HepG2 (cell line): ENCODE data around the gene KIF26B. TPM values are rescaled to one million over a fixed set of nuclear protein-coding genes. Genes with fewer than 3 reads are reported as not detected.

Source experiments
- DNMT3B ChIP-seq: conservative IDR thresholded peaks from 2 replicates; pipeline ENCODE4 v1.6.1; 2016; ENCODE audit warnings: missing biosample characterization, control low read depth
- MBNL3 ChIP-seq: fragments of 250-450 bp; sonication (Bioruptor Pico); conservative IDR thresholded peaks from 2 replicates; pipeline ENCODE4 v1.8.0; 2022; ENCODE audit warnings: mild to moderate bottlenecking, inconsistent platforms
- NCOA2 ChIP-seq: sonication (generic); formaldehyde crosslinking; IDR thresholded peaks from 2 replicates; pipeline ENCODE4 v1.8.0; 2022; ENCODE audit warnings: inconsistent platforms
- NFE2L1 ChIP-seq: sonication (generic); formaldehyde crosslinking; IDR thresholded peaks from 2 replicates; pipeline ENCODE4 v1.4.0; 2020; ENCODE audit warnings: missing genetic modification reagents, mild to moderate bottlenecking, borderline replicate concordance
- NR0B2 ChIP-seq: sonication (generic); formaldehyde crosslinking; IDR thresholded peaks from 2 replicates; pipeline ENCODE4 v1.4.0; 2020; ENCODE audit warnings: mild to moderate bottlenecking, missing genetic modification reagents
- PHF21A ChIP-seq: sonication (generic); formaldehyde crosslinking; IDR thresholded peaks from 2 replicates; pipeline ENCODE4 v1.5.0; 2020; ENCODE audit warnings: mild to moderate bottlenecking, missing genetic modification reagents
- REL ChIP-seq: sonication (generic); formaldehyde crosslinking; conservative IDR thresholded peaks from 2 replicates; pipeline ENCODE4 v1.8.0; 2022; ENCODE audit warnings: mild to moderate bottlenecking, missing genetic modification reagents, moderate library complexity
- RELA ChIP-seq: sonication (generic); formaldehyde crosslinking; IDR thresholded peaks from 2 replicates; pipeline ENCODE4 v1.4.0; 2020; ENCODE audit warnings: missing genetic modification reagents
- SATB2 ChIP-seq: sonication (generic); formaldehyde crosslinking; IDR thresholded peaks from 2 replicates; pipeline ENCODE4 v1.5.0; 2020; ENCODE audit warnings: missing genetic modification reagents
- SIN3B ChIP-seq: fragments of 150-350 bp; IDR thresholded peaks from 2 replicates; pipeline ENCODE4 v1.6.1; 2014; ENCODE audit warnings: low read length
- SMAD3 ChIP-seq: sonication (generic); formaldehyde crosslinking; IDR thresholded peaks from 2 replicates; pipeline ENCODE4 v1.4.0; 2020; ENCODE audit warnings: missing genetic modification reagents
- TFAP4 ChIP-seq: sonication (generic); IDR thresholded peaks from 2 replicates; pipeline ENCODE4 v1.6.1; 2016; ENCODE audit warnings: low read depth, borderline replicate concordance
- ZBTB14 ChIP-seq: sonication (generic); formaldehyde crosslinking; IDR thresholded peaks from 2 replicates; pipeline ENCODE4 v1.4.0; 2020; ENCODE audit warnings: missing genetic modification reagents
- ZBTB20 ChIP-seq: sonication (generic); formaldehyde crosslinking; IDR thresholded peaks from 2 replicates; pipeline ENCODE4 v1.8.1; 2023; ENCODE audit warnings: missing genetic modification reagents, low read depth, mild to moderate bottlenecking, borderline replicate concordance
- ZFP37 ChIP-seq: sonication (generic); formaldehyde crosslinking; IDR thresholded peaks from 2 replicates; pipeline ENCODE4 v1.4.0; 2020; ENCODE audit warnings: missing genetic modification reagents, borderline replicate concordance
- ZFYVE20 ChIP-seq: sonication (generic); formaldehyde crosslinking; IDR thresholded peaks from 2 replicates; pipeline ENCODE4 v1.8.0; 2023; ENCODE audit warnings: low read depth, mild to moderate bottlenecking, moderate library complexity, missing genetic modification reagents, borderline replicate concordance
- ZMYM3 ChIP-seq: sonication (generic); formaldehyde crosslinking; IDR thresholded peaks from 2 replicates; pipeline ENCODE4 v1.5.1; 2020; ENCODE audit warnings: mild to moderate bottlenecking, missing genetic modification reagents
- ZNF12 ChIP-seq: sonication (generic); formaldehyde crosslinking; IDR thresholded peaks from 2 replicates; pipeline ENCODE4 v1.5.0; 2020; ENCODE audit warnings: missing genetic modification reagents
- ZNF124 ChIP-seq: sonication (generic); formaldehyde crosslinking; IDR thresholded peaks from 2 replicates; pipeline ENCODE4 v1.4.0; 2020; ENCODE audit warnings: missing genetic modification reagents
- ZNF552 ChIP-seq: sonication (generic); formaldehyde crosslinking; IDR thresholded peaks from 2 replicates; pipeline ENCODE4 v1.9.0; 2022; ENCODE audit warnings: missing genetic modification reagents, mild to moderate bottlenecking, borderline replicate concordance
- polyA plus RNA-seq, 8 experiments: library from polyadenylated mRNA; depleted of rRNA in 3 of 8; stranded (reverse) in 7 of 8; unstranded in 1 of 8; fragments of >200 nt; fragmentation: Illumina TruSeq in 4 of 8; extraction: Trizol in 4 of 8; gene quantifications; 2 replicates each; pipeline versions ENCODE4 v1.2.1 to v1.2.3, GENCODE V29; 2011 to 2016; ENCODE audit warnings: low read depth in 4 of 8, missing spikeins in 1 of 8, mixed read lengths in 1 of 8; ENCODE audit not compliant: insufficient read depth in 1 of 8
- total RNA-seq, 5 experiments: library from RNA; depleted of rRNA; stranded (reverse); fragments of >200 nt; fragmentation: Illumina TruSeq; extraction: Trizol; gene quantifications; 2 replicates each; pipeline ENCODE4 v1.2.3, GENCODE V29; 2016; ENCODE audit warnings: low read depth in 1 of 5
- TF ChIP-seq, protein P1 (sequence below): sonication (generic); formaldehyde crosslinking; IDR thresholded peaks from 2 replicates; pipeline ENCODE4 v1.4.0; 2020; ENCODE audit warnings: mild to moderate bottlenecking, missing genetic modification reagents
- TF ChIP-seq, protein P2 (sequence below): fragments of 450-650 bp; IDR thresholded peaks from 2 replicates; pipeline ENCODE4 v1.6.1; 2016

The KIF26B gene
- total and polyA plus RNA-seq, 2 of the 13 experiments (the other 11 are each of a cell fraction or from before 2014, with no cell fraction given), result 0.08 to 0.09 TPM

- TF ChIP-seq NR0B2 (CRISPR knock-in tag), result no peak
- no peak for TF ChIP-seq TFAP4
- peak; percentile 42; the same call in 1 of the 2 replicates for TF ChIP-seq ZBTB20
- TF ChIP-seq ZFP37 (CRISPR knock-in tag), result no peak
- TF ChIP-seq, protein P1, sequence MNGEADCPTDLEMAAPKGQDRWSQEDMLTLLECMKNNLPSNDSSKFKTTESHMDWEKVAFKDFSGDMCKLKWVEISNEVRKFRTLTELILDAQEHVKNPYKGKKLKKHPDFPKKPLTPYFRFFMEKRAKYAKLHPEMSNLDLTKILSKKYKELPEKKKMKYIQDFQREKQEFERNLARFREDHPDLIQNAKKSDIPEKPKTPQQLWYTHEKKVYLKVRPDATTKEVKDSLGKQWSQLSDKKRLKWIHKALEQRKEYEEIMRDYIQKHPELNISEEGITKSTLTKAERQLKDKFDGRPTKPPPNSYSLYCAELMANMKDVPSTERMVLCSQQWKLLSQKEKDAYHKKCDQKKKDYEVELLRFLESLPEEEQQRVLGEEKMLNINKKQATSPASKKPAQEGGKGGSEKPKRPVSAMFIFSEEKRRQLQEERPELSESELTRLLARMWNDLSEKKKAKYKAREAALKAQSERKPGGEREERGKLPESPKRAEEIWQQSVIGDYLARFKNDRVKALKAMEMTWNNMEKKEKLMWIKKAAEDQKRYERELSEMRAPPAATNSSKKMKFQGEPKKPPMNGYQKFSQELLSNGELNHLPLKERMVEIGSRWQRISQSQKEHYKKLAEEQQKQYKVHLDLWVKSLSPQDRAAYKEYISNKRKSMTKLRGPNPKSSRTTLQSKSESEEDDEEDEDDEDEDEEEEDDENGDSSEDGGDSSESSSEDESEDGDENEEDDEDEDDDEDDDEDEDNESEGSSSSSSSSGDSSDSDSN (CRISPR knock-in tag), result 0 out of 2 replicates have a peak, but pooled peaks have one; percentile 18
- no peak for TF ChIP-seq ZBTB14 (CRISPR knock-in tag)
- TF ChIP-seq PHF21A (CRISPR knock-in tag), result peak; percentile 89
- TF ChIP-seq SMAD3 (CRISPR knock-in tag), result 0 out of 2 replicates have a peak, but pooled peaks have one; percentile 44
- TF ChIP-seq, protein P2, sequence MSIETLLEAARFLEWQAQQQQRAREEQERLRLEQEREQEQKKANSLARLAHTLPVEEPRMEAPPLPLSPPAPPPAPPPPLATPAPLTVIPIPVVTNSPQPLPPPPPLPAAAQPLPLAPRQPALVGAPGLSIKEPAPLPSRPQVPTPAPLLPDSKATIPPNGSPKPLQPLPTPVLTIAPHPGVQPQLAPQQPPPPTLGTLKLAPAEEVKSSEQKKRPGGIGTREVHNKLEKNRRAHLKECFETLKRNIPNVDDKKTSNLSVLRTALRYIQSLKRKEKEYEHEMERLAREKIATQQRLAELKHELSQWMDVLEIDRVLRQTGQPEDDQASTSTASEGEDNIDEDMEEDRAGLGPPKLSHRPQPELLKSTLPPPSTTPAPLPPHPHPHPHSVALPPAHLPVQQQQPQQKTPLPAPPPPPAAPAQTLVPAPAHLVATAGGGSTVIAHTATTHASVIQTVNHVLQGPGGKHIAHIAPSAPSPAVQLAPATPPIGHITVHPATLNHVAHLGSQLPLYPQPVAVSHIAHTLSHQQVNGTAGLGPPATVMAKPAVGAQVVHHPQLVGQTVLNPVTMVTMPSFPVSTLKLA, result no peak
- no peak for TF ChIP-seq ZNF12 (CRISPR knock-in tag)
- no peak for TF ChIP-seq RELA (CRISPR knock-in tag)
- TF ChIP-seq ZFYVE20 (CRISPR knock-in tag), result no peak
- no peak for TF ChIP-seq MBNL3 (CRISPR knock-in tag)
- peak; percentile 40; the same call in 1 of the 2 replicates for TF ChIP-seq ZMYM3 (CRISPR knock-in tag)
- TF ChIP-seq SATB2 (CRISPR knock-in tag), result no peak
- TF ChIP-seq REL (CRISPR knock-in tag), result no peak
- TF ChIP-seq ZNF552 (CRISPR knock-in tag), result no peak
- peak; percentile 53; the same call in 1 of the 2 replicates for TF ChIP-seq ZNF124 (CRISPR knock-in tag)
- TF ChIP-seq NFE2L1 (CRISPR knock-in tag), result no peak
- no peak for TF ChIP-seq NCOA2 (CRISPR knock-in tag)
- TF ChIP-seq DNMT3B (CRISPR knock-in tag), result no peak
- TF ChIP-seq SIN3B, result no peak
Observed at GRCh38 chr1:245463392-245464165, 308.8 kb downstream of the KIF26B start (continued).
